ENCODE measurements around the gene DHRS13.
A peak's percentile ranks its signal among the peaks of the same experiment; 100 is the strongest.

The DHRS13 gene

GRCh38 chr17:28917465-28917864 lies 14.6 kb upstream of the DHRS13 start:
- Histone ChIP-seq H3K4me3 (ENCODE audit: low read depth in 1 of 2, low read length in 2 of 2) (no peak overlapping the region), H3K4me1 (ENCODE audit: insufficient read depth, low read length) (no peaks in the 10 kb centered on the region), H2AFZ (ENCODE audit: low read depth, low read length) (no peak overlapping the region), H3K4me2 (ENCODE audit: insufficient read depth, low read length) (no peak overlapping the region), H3K9ac (ENCODE audit: low read depth, low read length) (no peak overlapping the region), H4K20me1 (ENCODE audit: insufficient read depth, low read length) (no peaks in the 10 kb centered on the region; the same call in none of the 2 replicates), H3K27me3 (ENCODE audit: insufficient read depth, low read length, poor library complexity) (no peaks in the 10 kb centered on the region), H3K36me3 (ENCODE audit: insufficient read depth, low read length) (peaks cover 95% of the 10 kb centered on the region), H3K9me3 (ENCODE audit: insufficient read depth, low read length, severe bottlenecking) (no peaks in the 10 kb centered on the region), H3K79me2 (ENCODE audit: insufficient read depth, low read length) (0 out of 2 replicates have a peak, but pooled peaks cover under 1% of the 10 kb centered on the region), H3K27ac (ENCODE audit: low read length) (no peak overlapping the region)
- DNase-seq (no peak), ATAC-seq (ENCODE audit: insufficient read depth, low read depth) (no peak)
- TF ChIP-seq EZH2 (IDR thresholded peaks at IDR 0.05; ENCODE audit: borderline replicate concordance, low read depth, low read length, severe bottlenecking), result no peak
- TF ChIP-seq CTCF (IDR thresholded peaks at IDR 0.05; ENCODE audit: borderline replicate concordance, extremely low read depth, low read length, poor library complexity, severe bottlenecking), result no peak

- H3K4me2 ChIP-seq (ENCODE audit: insufficient read depth, low read length), result no peak overlapping the region
- no peak overlapping the region for H2AFZ ChIP-seq (ENCODE audit: low read depth, low read length)
- no peaks in the 10 kb centered on the region for H3K79me2 ChIP-seq (ENCODE audit: insufficient read depth, low read length)
- H3K4me3 ChIP-seq (ENCODE audit: low read depth in 1 of 2, low read length in 2 of 2), result no peak overlapping the region
- H3K9me3 ChIP-seq (ENCODE audit: insufficient read depth, low read length, severe bottlenecking), result no peaks in the 10 kb centered on the region
- ATAC-seq (ENCODE audit: insufficient read depth, low read depth) (no peak), DNase-seq (no peak)
- H3K27ac ChIP-seq (ENCODE audit: low read length), result no peak overlapping the region
- TF ChIP-seq EZH2 (IDR thresholded peaks at IDR 0.05; ENCODE audit: borderline replicate concordance, low read depth, low read length, severe bottlenecking) (no peak), CTCF (IDR thresholded peaks at IDR 0.05; ENCODE audit: borderline replicate concordance, extremely low read depth, low read length, poor library complexity, severe bottlenecking) (no peak)
- peaks cover under 1% of the 10 kb centered on the region for H4K20me1 ChIP-seq (ENCODE audit: insufficient read depth, low read length)
- no peaks in the 10 kb centered on the region for H3K27me3 ChIP-seq (ENCODE audit: insufficient read depth, low read length, poor library complexity)
- H3K36me3 ChIP-seq (ENCODE audit: insufficient read depth, low read length), result peaks cover 95% of the 10 kb centered on the region
- no peaks in the 10 kb centered on the region for H3K4me1 ChIP-seq (ENCODE audit: insufficient read depth, low read length)
- H3K9ac ChIP-seq (ENCODE audit: low read depth, low read length), result no peak overlapping the region
Measured at GRCh38 chr17:28917029-28917428, 14.2 kb upstream of the DHRS13 start.

GRCh38 chr17:28916302-28916934 lies 13.5 kb upstream of the DHRS13 start:
- Histone ChIP-seq H3K4me2 (ENCODE audit: insufficient read depth, low read length) (no peak overlapping the region), H2AFZ (ENCODE audit: low read depth, low read length) (no peak overlapping the region), H3K4me3 (ENCODE audit: low read depth in 1 of 2, low read length in 2 of 2) (no peak overlapping the region), H3K36me3 (ENCODE audit: insufficient read depth, low read length) (peaks cover 95% of the 10 kb centered on the region), H3K79me2 (ENCODE audit: insufficient read depth, low read length) (no peaks in the 10 kb centered on the region), H3K27me3 (ENCODE audit: insufficient read depth, low read length, poor library complexity) (no peaks in the 10 kb centered on the region), H4K20me1 (ENCODE audit: insufficient read depth, low read length) (peaks cover 7% of the 10 kb centered on the region; the same call in 1 of the 2 replicates), H3K4me1 (ENCODE audit: insufficient read depth, low read length) (no peaks in the 10 kb centered on the region), H3K9me3 (ENCODE audit: insufficient read depth, low read length, severe bottlenecking) (no peaks in the 10 kb centered on the region), H3K27ac (ENCODE audit: low read length) (no peak overlapping the region), H3K9ac (ENCODE audit: low read depth, low read length) (no peak overlapping the region)
- DNase-seq (peak; percentile 50), ATAC-seq (ENCODE audit: insufficient read depth, low read depth) (peak; percentile 87)
- TF ChIP-seq EZH2 (IDR thresholded peaks at IDR 0.05; ENCODE audit: borderline replicate concordance, low read depth, low read length, severe bottlenecking) (no peak), CTCF (IDR thresholded peaks at IDR 0.05; ENCODE audit: borderline replicate concordance, extremely low read depth, low read length, poor library complexity, severe bottlenecking) (peak; percentile 73)

All from DND-41 (cell line).